H54 (cell line): Measurements from ENCODE around the gene MRTFA.

ENCODE experiments used
- DNase-seq: peaks from one replicate; pipeline ENCODE4 v3.0.0; 2011; ENCODE audit warnings: low spot score, mixed read lengths; ENCODE audit not compliant: insufficient read length
- FAIRE-seq: peaks from 3 replicates; lab custom pipeline; 2011; peaks lifted over from hg19 to GRCh38; lab: Jason Lieb, UNC
- POLR2A ChIP-seq: IDR thresholded peaks from 2 replicates; pipeline ENCODE4 v1.6.1; 2011; ENCODE audit warnings: low read depth, mild to moderate bottlenecking, low read length

MRTFA gene

GRCh38 chr22:40426594-40427333 lies 209.8 kb downstream of the MRTFA start:
- TF ChIP-seq POLR2A, result no peak
- DNase-seq, result no peak
- FAIRE-seq, result no peak

- TF ChIP-seq POLR2A, result no peak
- DNase-seq (no peak), FAIRE-seq (no peak)
Measured at GRCh38 chr22:40425082-40425481, 211.4 kb downstream of the MRTFA start.

- no peak for TF ChIP-seq POLR2A
- no peak for DNase-seq
- FAIRE-seq, result no peak
Measured at GRCh38 chr22:40423882-40424640, 212.5 kb downstream of the MRTFA start.

DNA sequence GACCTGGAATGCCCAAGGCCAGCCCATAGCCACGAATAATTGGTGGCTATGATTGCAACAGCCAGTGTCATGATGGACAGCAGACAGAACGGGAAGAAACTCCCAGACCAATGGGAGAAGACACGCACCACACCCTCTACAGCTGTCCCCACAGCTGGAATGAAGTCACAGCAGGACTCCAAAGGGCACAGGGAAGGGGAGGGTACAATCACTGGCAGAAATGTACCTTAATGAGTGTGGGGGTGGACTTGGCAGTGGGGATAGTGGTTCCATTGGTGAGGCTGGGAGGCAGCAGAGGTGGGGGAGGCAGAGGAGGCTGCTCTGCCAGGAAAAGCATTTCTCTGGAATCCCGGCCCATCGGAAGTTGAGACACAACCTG lies 213.2 kb downstream of the MRTFA start:
- no peak for DNase-seq
- TF ChIP-seq POLR2A, result no peak
- FAIRE-seq, result no peak

- FAIRE-seq, result no peak
- TF ChIP-seq POLR2A, result no peak
- no peak for DNase-seq
Measured at GRCh38 chr22:40422558-40423309, 213.8 kb downstream of the MRTFA start.

DNA sequence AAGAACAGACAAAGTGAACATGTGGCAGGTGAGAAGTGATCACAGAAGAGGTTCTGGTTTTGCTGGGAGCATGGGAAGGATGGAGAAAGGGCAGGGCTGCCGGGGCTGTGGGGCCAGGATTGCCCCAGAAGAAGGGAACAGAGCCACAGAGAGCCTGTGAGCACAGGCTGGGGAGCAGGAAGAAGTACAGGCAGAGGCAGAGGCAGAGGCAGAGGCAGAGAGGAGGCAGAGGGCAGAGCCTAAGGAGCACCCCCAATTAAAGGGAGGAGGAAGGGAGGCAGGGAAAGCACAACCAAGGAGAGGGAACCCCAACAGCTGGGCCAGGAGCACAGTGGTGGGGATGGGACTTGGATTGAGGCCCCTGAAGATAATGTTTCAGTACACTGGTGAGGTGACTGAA lies 214.6 kb downstream of the MRTFA start:
- no peak for TF ChIP-seq POLR2A
- no peak for FAIRE-seq
- DNase-seq, result no peak

GRCh38 chr22:40421082-40421350 lies 215.5 kb downstream of the MRTFA start:
- no peak for FAIRE-seq
- DNase-seq, result no peak
- TF ChIP-seq POLR2A, result no peak

- DNase-seq (no peak), FAIRE-seq (no peak)
- no peak for TF ChIP-seq POLR2A
Measured at GRCh38 chr22:40420341-40421081, 216.0 kb downstream of the MRTFA start.

- FAIRE-seq, result no peak
- no peak for DNase-seq
- TF ChIP-seq POLR2A, result no peak
Measured at GRCh38 chr22:40419718-40420117, 216.8 kb downstream of the MRTFA start.

- DNase-seq, result no peak
- no peak for FAIRE-seq
- TF ChIP-seq POLR2A, result no peak
Measured at GRCh38 chr22:40418366-40419201, 217.9 kb downstream of the MRTFA start.

DNA sequence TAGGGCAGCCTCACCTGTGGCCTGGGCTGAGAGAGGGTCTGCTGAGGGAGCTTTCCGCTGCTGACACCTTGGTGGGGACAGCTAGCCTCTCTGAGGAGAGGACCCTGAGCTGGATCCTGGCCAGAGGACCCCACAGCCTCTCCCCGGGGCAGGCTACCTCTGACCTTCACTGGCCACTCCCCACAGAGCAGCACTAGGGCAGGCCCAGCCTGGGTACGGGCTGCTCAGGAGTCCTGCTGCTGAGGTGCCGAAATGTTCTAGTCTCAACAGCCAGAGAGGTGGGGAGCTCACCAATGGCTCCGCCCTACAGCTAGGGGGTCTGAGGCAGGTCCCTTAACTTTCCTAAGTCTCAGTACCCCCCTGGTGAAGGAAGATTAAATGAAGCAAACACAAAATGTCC lies 218.6 kb downstream of the MRTFA start:
- TF ChIP-seq POLR2A, result no peak
- DNase-seq, result no peak
- FAIRE-seq, result no peak

DNA sequence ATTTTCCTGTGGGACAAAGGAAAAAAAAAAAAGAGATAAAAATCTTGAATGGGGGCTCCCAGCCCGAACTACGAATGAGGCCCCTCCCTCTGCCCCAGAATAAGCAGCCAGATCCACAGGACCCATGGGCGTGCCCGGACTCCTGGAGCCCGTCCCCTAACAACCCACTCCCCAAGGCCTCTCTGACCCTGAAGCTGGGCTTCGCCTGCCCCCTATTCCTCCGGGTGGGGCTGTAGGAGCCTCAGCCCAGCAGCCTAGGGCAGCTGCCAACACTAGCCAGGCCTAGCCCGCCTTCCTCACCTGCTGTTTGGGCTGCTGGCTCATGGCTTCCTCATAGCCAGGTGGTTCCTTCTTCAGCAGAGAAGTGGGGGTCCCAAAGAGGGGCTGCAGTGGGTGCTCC lies 219.5 kb downstream of the MRTFA start:
- TF ChIP-seq POLR2A, result no peak
- no peak for FAIRE-seq
- no peak for DNase-seq

DNA sequence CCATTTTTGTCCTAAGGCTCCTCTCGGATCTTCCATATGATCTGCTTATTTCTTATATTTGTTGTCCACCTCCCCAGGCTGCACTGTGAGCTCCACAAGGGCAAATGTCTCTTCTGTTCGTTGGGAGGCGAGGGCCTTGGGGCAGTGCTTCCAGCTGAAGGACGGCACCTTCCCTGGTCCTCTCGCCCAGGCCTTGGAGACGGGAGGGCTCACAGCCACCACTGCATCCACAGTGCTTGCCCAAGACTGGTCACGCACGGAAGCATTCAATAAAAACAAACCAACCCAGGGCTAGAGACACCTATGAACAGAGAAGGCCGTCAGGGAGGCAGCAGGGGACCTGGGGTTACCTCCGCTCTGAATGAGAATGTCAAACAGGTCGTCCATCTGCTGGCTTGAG lies 219.9 kb downstream of the MRTFA start:
- FAIRE-seq, result no peak
- no peak for DNase-seq
- TF ChIP-seq POLR2A, result no peak

DNA sequence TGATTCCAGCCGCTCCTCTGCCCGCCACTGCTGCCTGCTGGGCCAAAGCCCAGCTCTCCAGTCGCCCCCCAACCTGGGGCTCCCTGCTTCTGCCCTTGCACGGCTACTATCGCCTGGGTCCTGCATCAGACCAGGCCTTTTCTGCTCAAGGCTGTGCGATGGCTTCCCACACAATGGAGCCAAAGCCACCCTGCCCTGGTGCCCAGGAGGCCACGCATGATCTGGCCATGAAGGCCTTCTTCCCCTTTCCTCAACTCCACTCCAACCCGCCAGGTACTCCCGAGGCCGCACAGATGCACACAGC lies 220.3 kb downstream of the MRTFA start:
- FAIRE-seq (no peak), DNase-seq (no peak)
- no peak for TF ChIP-seq POLR2A
